MCF 10A (cell line): Measurements from ENCODE around the gene STAG3. TPM values are rescaled to one million over a fixed set of nuclear protein-coding genes. Genes with fewer than 3 reads are reported as not detected.

ENCODE experiments used
- BruUV-seq: library from RNA; stranded (reverse); fragments of 400-500 nt; replicated peaks from 2 replicates; lab custom pipeline; 2021; lab: Mats Ljungman, UMichigan
- CTCF ChIA-PET: fragments of 300-600 bp; sonication (Branson Sonifier 250); formaldehyde crosslinking; extraction: SDS; loops from one replicate; lab custom pipeline; 2021; ENCODE audit warnings: antibody characterized with exemption, inconsistent platforms; lab: Yijun Ruan, JAX
- POLR2A ChIA-PET: fragments of 300-600, 350-650 bp; sonication (Branson Sonifier 250); formaldehyde crosslinking; extraction: SDS; loops from one replicate; lab custom pipeline; 2020; ENCODE audit warnings: antibody characterized with exemption, inconsistent platforms; lab: Yijun Ruan, JAX
- DNase-seq: peaks from one replicate; pipeline ENCODE4 v3.0.0-alpha.2; 2018; ENCODE audit not compliant: unreplicated experiment
- H3K27ac Mint-ChIP-seq: one replicate; pipeline ENCODE4 v1.8.0; 2022; ENCODE audit warnings: mild to moderate bottlenecking, low read depth, mixed read lengths; ENCODE audit not compliant: unreplicated experiment
- H3K27me3 Mint-ChIP-seq: one replicate; pipeline ENCODE4 v1.8.0; 2022; ENCODE audit warnings: mixed read lengths; ENCODE audit not compliant: insufficient read depth, unreplicated experiment
- H3K36me3 Mint-ChIP-seq: one replicate; pipeline ENCODE4 v1.8.0; 2022; ENCODE audit warnings: mild to moderate bottlenecking, moderate library complexity, mixed read lengths; ENCODE audit not compliant: insufficient read depth, unreplicated experiment
- H3K4me1 Mint-ChIP-seq: one replicate; pipeline ENCODE4 v1.8.0; 2022; ENCODE audit warnings: mixed read lengths; ENCODE audit not compliant: insufficient read depth, unreplicated experiment
- H3K4me3 Mint-ChIP-seq: one replicate; pipeline ENCODE4 v1.8.0; 2022; ENCODE audit warnings: mild to moderate bottlenecking, moderate library complexity, mixed read lengths; ENCODE audit not compliant: unreplicated experiment
- H3K9me3 Mint-ChIP-seq: one replicate; pipeline ENCODE4 v1.8.0; 2022; ENCODE audit warnings: mixed read lengths; ENCODE audit not compliant: unreplicated experiment
- CTCF ChIP-seq: fragments of 200-600 bp; IDR thresholded peaks from one replicate; pipeline ENCODE4 v1.8.0; 2022; ENCODE audit warnings: antibody characterized with exemption, mild to moderate bottlenecking; ENCODE audit not compliant: unreplicated experiment
- intact Hi-C: fragments of 100-400 bp; cut with micrococcal nuclease; formaldehyde crosslinking; loops from 2 replicates; pipeline ENCODE4 v1.14.1; 2022
- total RNA-seq: library from RNA; stranded (reverse); gene quantifications from 2 replicates; pipeline ENCODE4 v1.2.3, GENCODE V29; 2022

Gene STAG3
- total RNA-seq, 1 experiment from 2014 or later: 1.5 TPM

GRCh38 chr7:100173806-100174495, 3.8 kb upstream of the STAG3 start:
- TF ChIP-seq CTCF: no peak
- BruUV-seq: no TSS peak
- ChIA-PET CTCF (no interaction called here), POLR2A (no interaction called here)
- Mint-ChIP-seq H3K27ac (no peak overlapping the region), H3K27me3 (peaks cover 14% of the 10 kb centered on the region), H3K9me3 (no peaks in the 10 kb centered on the region), H3K36me3 (no peaks in the 10 kb centered on the region), H3K4me1 (peaks cover 18% of the 10 kb centered on the region), H3K4me3 (no peak overlapping the region)
- DNase-seq: no peak
- intact Hi-C loops: no loop called here

DNA sequence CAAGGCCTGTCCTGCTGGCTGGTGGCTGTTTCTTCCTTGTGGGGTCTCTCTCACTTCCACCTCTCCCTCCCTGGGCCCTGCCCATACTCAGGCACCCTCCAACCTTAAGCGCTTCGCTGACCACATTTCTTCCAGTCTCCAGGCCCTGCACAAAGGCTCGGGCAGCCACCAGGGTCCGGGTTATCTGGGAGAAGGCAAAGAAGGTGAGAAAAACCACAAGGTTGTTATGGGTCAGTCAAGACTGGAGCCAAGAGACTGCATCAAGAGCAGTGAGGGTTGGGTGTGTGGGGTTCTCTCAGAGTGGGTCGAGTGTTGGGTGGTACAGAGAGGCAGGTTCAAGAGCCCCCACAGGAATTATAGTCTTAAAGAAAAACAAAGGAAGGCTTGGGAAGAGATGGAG, 3.1 kb upstream of the STAG3 start:
- no peak overlapping the region for H3K27ac Mint-ChIP-seq
- H3K4me3 Mint-ChIP-seq: no peak overlapping the region
- H3K9me3 Mint-ChIP-seq: no peaks in the 10 kb centered on the region
- intact Hi-C loops: no loop called here
- ChIA-PET CTCF (no interaction called here), POLR2A (no interaction called here)
- peaks cover 18% of the 10 kb centered on the region for H3K4me1 Mint-ChIP-seq
- H3K36me3 Mint-ChIP-seq: no peaks in the 10 kb centered on the region
- TF ChIP-seq CTCF: no peak
- H3K27me3 Mint-ChIP-seq: peaks cover 14% of the 10 kb centered on the region
- DNase-seq: no peak
- BruUV-seq: no TSS peak

DNA sequence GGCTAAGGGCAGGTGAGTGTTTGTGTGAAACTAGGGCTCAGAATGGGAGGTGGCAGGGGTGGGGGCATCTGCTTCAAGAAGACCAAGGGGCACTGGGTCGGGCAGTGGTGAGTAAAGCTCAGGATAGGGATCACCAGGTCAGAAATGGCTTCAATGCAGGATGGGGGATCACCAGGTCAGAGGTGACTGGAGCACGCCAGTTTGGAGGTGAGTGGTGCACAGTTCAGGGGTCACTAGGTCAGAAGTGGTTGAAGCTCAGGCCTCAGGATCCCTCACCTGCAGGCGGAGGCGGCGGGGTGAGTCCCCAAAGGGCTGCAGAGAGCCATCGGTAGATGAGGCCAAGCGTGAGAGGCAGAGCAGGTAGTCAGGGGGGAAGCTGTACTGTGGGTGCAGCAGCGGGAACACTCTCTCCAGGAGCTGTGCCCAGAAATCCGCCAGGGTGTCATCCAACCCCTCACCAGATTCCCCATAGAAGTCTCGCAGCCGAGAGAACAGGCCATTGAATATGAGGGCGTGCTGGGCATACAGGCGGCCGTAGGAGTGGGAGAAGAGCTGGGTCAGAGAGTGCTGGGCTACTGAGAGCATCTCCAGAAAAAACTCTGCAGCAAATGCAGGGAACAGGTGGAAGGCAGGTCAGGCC, 2.3 kb upstream of the STAG3 start:
- H3K4me3 Mint-ChIP-seq: peak overlapping the region; percentile 47
- H3K36me3 Mint-ChIP-seq: no peaks in the 10 kb centered on the region

More for the DNA sequence above, 2.3 kb upstream of the STAG3 start:
- no peak for TF ChIP-seq CTCF
- ChIA-PET POLR2A (interaction anchor here (0.8 to 0.9 kb wide), 2 partner anchors 15 to 16 kb away, joined by 3 to 4 read pairs; no protein-coding TSS in a partner anchor), CTCF (no interaction called here)
- peaks cover 15% of the 10 kb centered on the region for H3K4me1 Mint-ChIP-seq
- BruUV-seq: no TSS peak
- no peak for DNase-seq
- H3K9me3 Mint-ChIP-seq: no peaks in the 10 kb centered on the region
- H3K27me3 Mint-ChIP-seq: peaks cover 8% of the 10 kb centered on the region
- H3K27ac Mint-ChIP-seq: no peak overlapping the region
- intact Hi-C loops: no loop called here
